GM12873 (cell line): ENCODE measurements around the gene SH3BP4.

ENCODE experiments used
- CTCF ChIP-seq: IDR thresholded peaks from 2 replicates; pipeline ENCODE4 v1.5.1; 2012; ENCODE audit warnings: low read depth, mild to moderate bottlenecking, moderate library complexity, low read length, control low read depth; ENCODE audit not compliant: insufficient read depth; ENCODE audit errors: missing control alignments

Gene SH3BP4

GRCh38 chr2:234992196-234992595, 40.4 kb downstream of the SH3BP4 start:
- TF ChIP-seq CTCF, result no peak

- TF ChIP-seq CTCF, result no peak
Observed at GRCh38 chr2:234992624-234993349, 41.0 kb downstream of the SH3BP4 start.

- no peak for TF ChIP-seq CTCF
Observed at GRCh38 chr2:234993541-234993981, 41.7 kb downstream of the SH3BP4 start.

GRCh38 chr2:234994438-234995321, 42.9 kb downstream of the SH3BP4 start:
- no peak for TF ChIP-seq CTCF

GRCh38 chr2:234995332-234996068, 43.7 kb downstream of the SH3BP4 start:
- no peak for TF ChIP-seq CTCF

- TF ChIP-seq CTCF, result no peak
Observed at GRCh38 chr2:234996069-234996940, 44.5 kb downstream of the SH3BP4 start.
